ENCODE measurements around the gene LGR6. TPM values are rescaled to one million over a fixed set of nuclear protein-coding genes. Genes with fewer than 3 reads are reported as not detected.

LGR6 gene
- total and polyA plus RNA-seq, 2 experiments from 2014 or later: 0.80 to 1.5 TPM

- TF ChIP-seq CTCF (IDR thresholded peaks at IDR 0.05; ENCODE audit: poor library complexity) (no peak), EZH2phosphoT487 (IDR thresholded peaks at IDR 0.05; ENCODE audit: low read depth, severe bottlenecking, unreplicated experiment) (no peak), EZH2 (IDR thresholded peaks at IDR 0.05; ENCODE audit: borderline replicate concordance) (no peak)
These were observed 34.6 kb upstream of the LGR6 start for GRCh38 chr1:202158810-202159533.

GRCh38 chr1:202159534-202160371 lies 33.8 kb upstream of the LGR6 start:
- Histone ChIP-seq H3K4me1 (ENCODE audit: insufficient read depth) (no peaks in the 10 kb centered on the region), H3K9me2 (replicated peaks; ENCODE audit: insufficient read depth) (no peaks in the 10 kb centered on the region), H3K4me2 (no peak overlapping the region), H3K79me2 (no peaks in the 10 kb centered on the region), H3K36me3 (replicated peaks; ENCODE audit: insufficient read depth, low read depth) (no peaks in the 10 kb centered on the region), H3K27me3 (no peaks in the 10 kb centered on the region), H3K27ac (no peak overlapping the region), H4K20me1 (ENCODE audit: insufficient read depth, poor library complexity, severe bottlenecking) (no peaks in the 10 kb centered on the region), H2AFZ (no peak overlapping the region), H3K9me3 (ENCODE audit: low read depth) (no peaks in the 10 kb centered on the region), H3K4me3 (no peak overlapping the region)
- WGBS (ENCODE audit: low lambda C conversion rate, missing lambda C conversion rate): 91% methylated on average over 16 of the region's 16 CpGs
- DNase-seq (ENCODE audit: low spot score): no peak
- TF ChIP-seq EZH2phosphoT487 (IDR thresholded peaks at IDR 0.05; ENCODE audit: low read depth, severe bottlenecking, unreplicated experiment) (no peak), CTCF (IDR thresholded peaks at IDR 0.05; ENCODE audit: poor library complexity) (no peak), EZH2 (IDR thresholded peaks at IDR 0.05; ENCODE audit: borderline replicate concordance) (no peak)

More at GRCh38 chr1:202158810-202159533, 34.6 kb upstream of the LGR6 start:
- no peaks in the 10 kb centered on the region for H3K79me2 ChIP-seq
- H2AFZ ChIP-seq: no peak overlapping the region
- H3K27me3 ChIP-seq: no peaks in the 10 kb centered on the region
- H4K20me1 ChIP-seq (ENCODE audit: insufficient read depth, poor library complexity, severe bottlenecking): no peaks in the 10 kb centered on the region
- H3K4me2 ChIP-seq: no peak overlapping the region
- H3K4me3 ChIP-seq: no peak overlapping the region
- WGBS (ENCODE audit: low lambda C conversion rate, missing lambda C conversion rate): 97% methylated on average over 10 of the region's 10 CpGs
- H3K9me3 ChIP-seq (ENCODE audit: low read depth): no peaks in the 10 kb centered on the region
- H3K4me1 ChIP-seq (ENCODE audit: insufficient read depth): no peaks in the 10 kb centered on the region
- H3K9me2 ChIP-seq (replicated peaks; ENCODE audit: insufficient read depth): no peaks in the 10 kb centered on the region
- DNase-seq (ENCODE audit: low spot score): no peak
- no peaks in the 10 kb centered on the region for H3K36me3 ChIP-seq (replicated peaks; ENCODE audit: insufficient read depth, low read depth)
- H3K27ac ChIP-seq: no peak overlapping the region

DNA sequence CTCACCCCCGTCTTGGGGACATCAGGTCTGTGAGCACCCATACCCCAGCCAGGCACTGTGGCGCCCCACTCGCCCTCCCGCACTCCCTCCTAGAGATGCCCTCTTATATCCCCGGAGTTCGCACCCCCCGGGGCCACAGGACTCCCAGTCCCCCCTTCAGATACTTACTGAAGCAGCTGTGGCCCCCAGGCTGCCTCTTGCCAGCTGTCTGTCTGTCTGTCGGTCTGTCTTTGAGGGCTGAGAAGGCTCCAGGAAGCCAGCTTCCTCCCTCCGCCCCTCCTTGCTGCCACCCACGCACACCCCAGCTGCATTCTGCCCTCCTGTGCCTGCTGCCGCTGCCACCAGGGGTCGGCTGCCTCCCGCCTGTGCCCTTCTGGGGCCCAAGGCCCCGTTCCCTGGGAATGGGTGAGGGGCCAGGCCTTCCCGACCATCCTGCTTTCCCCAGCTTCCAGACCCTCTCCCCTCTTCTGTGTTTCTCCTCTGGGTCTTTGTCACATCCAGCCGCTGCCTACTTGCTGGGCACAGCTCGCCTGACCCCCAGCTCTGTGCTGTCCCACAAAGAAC lies 33.1 kb upstream of the LGR6 start, which contains the start of gene PTPN7:
PTPN7 (minus strand) TSS at position 226 of the 564 bp plus-strand sequence. CDS start 1,200 bp downstream, outside the sequence.
- no peak within 1 kb of the TSS for H2AFZ ChIP-seq
- no peak within 1 kb of the TSS for H3K27ac ChIP-seq
- H3K9me2 ChIP-seq (replicated peaks; ENCODE audit: insufficient read depth): no peaks in the 10 kb centered on the region
- TF ChIP-seq EZH2 (IDR thresholded peaks at IDR 0.05; ENCODE audit: borderline replicate concordance) (no peak), CTCF (IDR thresholded peaks at IDR 0.05; ENCODE audit: poor library complexity) (no peak), EZH2phosphoT487 (IDR thresholded peaks at IDR 0.05; ENCODE audit: low read depth, severe bottlenecking, unreplicated experiment) (no peak)
- H3K4me3 ChIP-seq: no peak within 1 kb of the TSS
- WGBS (ENCODE audit: low lambda C conversion rate, missing lambda C conversion rate): 91% methylated on average over 14 of the region's 17 CpGs
- no peak within 1 kb of the TSS for H3K4me2 ChIP-seq
- H3K27me3 ChIP-seq: no peaks in the 10 kb centered on the region
- no peaks in the 10 kb centered on the region for H3K36me3 ChIP-seq (replicated peaks; ENCODE audit: insufficient read depth, low read depth)
- no peaks in the 10 kb centered on the region for H4K20me1 ChIP-seq (ENCODE audit: insufficient read depth, poor library complexity, severe bottlenecking)
- H3K4me1 ChIP-seq (ENCODE audit: insufficient read depth): no peaks in the 10 kb centered on the region
- H3K9me3 ChIP-seq (ENCODE audit: low read depth): no peaks in the 10 kb centered on the region
- no peak for DNase-seq (ENCODE audit: low spot score)
- H3K79me2 ChIP-seq: no peaks in the 10 kb centered on the region

Measured in hepatocyte (in vitro differentiated cells).